GM19351 (cell line): ENCODE measurements around the gene IRX2.

Source experiments
- ATAC-seq: cut with Tn5 transposase; IDR thresholded peaks from one replicate; pipeline ENCODE4 v1.9.1; 2021; ENCODE audit warnings: mild to moderate bottlenecking, moderate library complexity; ENCODE audit not compliant: unreplicated experiment

Gene IRX2

GRCh38 chr5:2699231-2699630 lies 52.2 kb downstream of the IRX2 start:
- no peak for ATAC-seq

GRCh38 chr5:2698581-2698980 lies 52.9 kb downstream of the IRX2 start:
- ATAC-seq, result no peak

- no peak for ATAC-seq
Observed at GRCh38 chr5:2697446-2698200, 53.9 kb downstream of the IRX2 start.

GRCh38 chr5:2697041-2697440 lies 54.4 kb downstream of the IRX2 start:
- no peak for ATAC-seq
